HepG2 (cell line): ENCODE data around the gene MARCHF2. TPM values are rescaled to one million over a fixed set of nuclear protein-coding genes. Genes with fewer than 3 reads are reported as not detected.

Experiments used
- CEBPG ChIP-seq: IDR thresholded peaks from 2 replicates; pipeline ENCODE4 v1.6.1; 2016
- GTF3A ChIP-seq: sonication (generic); formaldehyde crosslinking; conservative IDR thresholded peaks from 2 replicates; pipeline ENCODE4 v1.4.0; 2020; ENCODE audit warnings: mild to moderate bottlenecking, missing genetic modification reagents
- NFKBIZ ChIP-seq: IDR thresholded peaks from 2 replicates; pipeline ENCODE4 v1.6.1; 2018; ENCODE audit warnings: missing genetic modification reagents, missing compliant biosample characterization
- PRMT3 ChIP-seq: sonication (generic); formaldehyde crosslinking; IDR thresholded peaks from 2 replicates; pipeline ENCODE4 v1.8.1; 2022; ENCODE audit warnings: low read depth, mild to moderate bottlenecking, moderate library complexity, missing genetic modification reagents, borderline replicate concordance
- SATB2 ChIP-seq: sonication (generic); formaldehyde crosslinking; IDR thresholded peaks from 2 replicates; pipeline ENCODE4 v1.5.0; 2020; ENCODE audit warnings: missing genetic modification reagents
- TBX3 ChIP-seq: fragments of 450-650 bp; IDR thresholded peaks from 2 replicates; pipeline ENCODE4 v1.6.1; 2017; ENCODE audit warnings: antibody characterized with exemption, mild to moderate bottlenecking, inconsistent platforms, borderline replicate concordance
- ZFP36L1 ChIP-seq: sonication (generic); formaldehyde crosslinking; IDR thresholded peaks from 2 replicates; pipeline ENCODE4 v1.8.0; 2022; ENCODE audit warnings: mild to moderate bottlenecking, missing genetic modification reagents, moderate library complexity
- ZNF124 ChIP-seq: sonication (generic); formaldehyde crosslinking; IDR thresholded peaks from 2 replicates; pipeline ENCODE4 v1.4.0; 2020; ENCODE audit warnings: missing genetic modification reagents
- ZNF333 ChIP-seq: sonication (generic); formaldehyde crosslinking; IDR thresholded peaks from 2 replicates; pipeline ENCODE4 v1.4.0; 2020; ENCODE audit warnings: mild to moderate bottlenecking, missing genetic modification reagents, borderline replicate concordance
- ZNF775 ChIP-seq: sonication (generic); formaldehyde crosslinking; IDR thresholded peaks from 2 replicates; pipeline ENCODE4 v1.4.0; 2020; ENCODE audit warnings: missing genetic modification reagents, mild to moderate bottlenecking, moderate library complexity, borderline replicate concordance
- polyA plus RNA-seq, 8 experiments: library from polyadenylated mRNA; depleted of rRNA in 3 of 8; stranded (reverse) in 7 of 8; unstranded in 1 of 8; fragments of >200 nt; fragmentation: Illumina TruSeq in 4 of 8; extraction: Trizol in 4 of 8; gene quantifications; 2 replicates each; pipeline versions ENCODE4 v1.2.1 to v1.2.3, GENCODE V29; 2011 to 2016; ENCODE audit warnings: low read depth in 4 of 8, missing spikeins in 1 of 8, mixed read lengths in 1 of 8; ENCODE audit not compliant: insufficient read depth in 1 of 8
- total RNA-seq, 5 experiments: library from RNA; depleted of rRNA; stranded (reverse); fragments of >200 nt; fragmentation: Illumina TruSeq; extraction: Trizol; gene quantifications; 2 replicates each; pipeline ENCODE4 v1.2.3, GENCODE V29; 2016; ENCODE audit warnings: low read depth in 1 of 5
- TF ChIP-seq, protein P1 (sequence below): sonication (generic); formaldehyde crosslinking; IDR thresholded peaks from 2 replicates; pipeline ENCODE4 v1.4.0; 2020; ENCODE audit warnings: mild to moderate bottlenecking, missing genetic modification reagents
- TF ChIP-seq, protein P2 (sequence below): sonication (generic); formaldehyde crosslinking; conservative IDR thresholded peaks from 2 replicates; pipeline ENCODE4 v1.4.0; 2020; ENCODE audit warnings: mild to moderate bottlenecking, missing genetic modification reagents, moderate library complexity
- TF ChIP-seq, protein P3 (sequence below): IDR thresholded peaks from 2 replicates; pipeline ENCODE4 v1.4.0; 2020; ENCODE audit warnings: mild to moderate bottlenecking, missing genetic modification reagents
- TF ChIP-seq, protein P4 (sequence below): sonication (generic); formaldehyde crosslinking; IDR thresholded peaks from 2 replicates; pipeline ENCODE4 v1.4.0; 2020; ENCODE audit warnings: mild to moderate bottlenecking, missing genetic modification reagents

MARCHF2 gene
- total and polyA plus RNA-seq, 2 of the 13 experiments (the other 11 are each of a cell fraction or from before 2014, with no cell fraction given) = 12.7 to 13.0 TPM

DNA sequence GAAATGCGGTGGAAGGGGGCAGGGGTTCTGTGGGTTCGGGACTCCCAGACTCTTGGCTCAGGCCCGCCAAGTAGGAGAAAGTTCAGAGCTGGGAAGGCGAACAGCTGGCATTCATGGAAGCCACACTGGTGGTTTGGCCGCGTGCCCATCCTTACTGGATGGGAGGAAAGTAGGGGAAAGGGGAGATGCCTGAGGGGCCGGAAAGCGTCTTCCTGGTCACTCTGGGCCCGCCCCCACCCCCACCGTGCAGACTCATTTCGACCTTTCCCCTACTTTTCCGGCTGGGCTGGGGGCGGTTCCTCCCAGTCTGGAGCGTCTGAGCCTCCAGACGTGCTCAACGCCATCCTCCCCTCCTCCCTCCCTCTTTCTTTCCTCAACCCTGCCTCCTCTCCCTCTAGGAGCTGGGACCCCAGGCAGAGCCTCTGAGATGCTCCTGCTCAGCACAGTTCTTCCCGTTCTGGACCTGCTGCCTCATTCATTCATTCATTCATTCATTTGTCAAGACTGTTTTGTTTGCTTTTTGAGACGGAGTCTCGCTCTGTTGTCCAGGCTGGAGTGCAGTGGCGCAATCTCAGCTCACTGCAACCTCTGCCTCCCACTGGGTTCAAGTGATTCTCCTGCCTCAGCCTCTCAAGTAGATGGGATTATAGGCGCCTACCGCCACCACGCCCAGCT lies 45.6 kb upstream of the MARCHF2 start (continued):
- TF ChIP-seq, protein P1, sequence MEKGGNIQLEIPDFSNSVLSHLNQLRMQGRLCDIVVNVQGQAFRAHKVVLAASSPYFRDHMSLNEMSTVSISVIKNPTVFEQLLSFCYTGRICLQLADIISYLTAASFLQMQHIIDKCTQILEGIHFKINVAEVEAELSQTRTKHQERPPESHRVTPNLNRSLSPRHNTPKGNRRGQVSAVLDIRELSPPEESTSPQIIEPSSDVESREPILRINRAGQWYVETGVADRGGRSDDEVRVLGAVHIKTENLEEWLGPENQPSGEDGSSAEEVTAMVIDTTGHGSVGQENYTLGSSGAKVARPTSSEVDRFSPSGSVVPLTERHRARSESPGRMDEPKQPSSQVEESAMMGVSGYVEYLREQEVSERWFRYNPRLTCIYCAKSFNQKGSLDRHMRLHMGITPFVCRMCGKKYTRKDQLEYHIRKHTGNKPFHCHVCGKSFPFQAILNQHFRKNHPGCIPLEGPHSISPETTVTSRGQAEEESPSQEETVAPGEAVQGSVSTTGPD (CRISPR knock-in tag) = no peak
- TF ChIP-seq PRMT3 (CRISPR knock-in tag) = no peak
- no peak for TF ChIP-seq ZNF124 (CRISPR knock-in tag)
- TF ChIP-seq ZFP36L1 = no peak
- TF ChIP-seq, protein P2, sequence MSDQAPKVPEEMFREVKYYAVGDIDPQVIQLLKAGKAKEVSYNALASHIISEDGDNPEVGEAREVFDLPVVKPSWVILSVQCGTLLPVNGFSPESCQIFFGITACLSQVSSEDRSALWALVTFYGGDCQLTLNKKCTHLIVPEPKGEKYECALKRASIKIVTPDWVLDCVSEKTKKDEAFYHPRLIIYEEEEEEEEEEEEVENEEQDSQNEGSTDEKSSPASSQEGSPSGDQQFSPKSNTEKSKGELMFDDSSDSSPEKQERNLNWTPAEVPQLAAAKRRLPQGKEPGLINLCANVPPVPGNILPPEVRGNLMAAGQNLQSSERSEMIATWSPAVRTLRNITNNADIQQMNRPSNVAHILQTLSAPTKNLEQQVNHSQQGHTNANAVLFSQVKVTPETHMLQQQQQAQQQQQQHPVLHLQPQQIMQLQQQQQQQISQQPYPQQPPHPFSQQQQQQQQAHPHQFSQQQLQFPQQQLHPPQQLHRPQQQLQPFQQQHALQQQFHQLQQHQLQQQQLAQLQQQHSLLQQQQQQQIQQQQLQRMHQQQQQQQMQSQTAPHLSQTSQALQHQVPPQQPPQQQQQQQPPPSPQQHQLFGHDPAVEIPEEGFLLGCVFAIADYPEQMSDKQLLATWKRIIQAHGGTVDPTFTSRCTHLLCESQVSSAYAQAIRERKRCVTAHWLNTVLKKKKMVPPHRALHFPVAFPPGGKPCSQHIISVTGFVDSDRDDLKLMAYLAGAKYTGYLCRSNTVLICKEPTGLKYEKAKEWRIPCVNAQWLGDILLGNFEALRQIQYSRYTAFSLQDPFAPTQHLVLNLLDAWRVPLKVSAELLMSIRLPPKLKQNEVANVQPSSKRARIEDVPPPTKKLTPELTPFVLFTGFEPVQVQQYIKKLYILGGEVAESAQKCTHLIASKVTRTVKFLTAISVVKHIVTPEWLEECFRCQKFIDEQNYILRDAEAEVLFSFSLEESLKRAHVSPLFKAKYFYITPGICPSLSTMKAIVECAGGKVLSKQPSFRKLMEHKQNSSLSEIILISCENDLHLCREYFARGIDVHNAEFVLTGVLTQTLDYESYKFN (CRISPR knock-in tag) = 0 out of 2 replicates have a peak, but pooled peaks have one; percentile 16
- no peak for TF ChIP-seq SATB2 (CRISPR knock-in tag)
- TF ChIP-seq, protein P3, sequence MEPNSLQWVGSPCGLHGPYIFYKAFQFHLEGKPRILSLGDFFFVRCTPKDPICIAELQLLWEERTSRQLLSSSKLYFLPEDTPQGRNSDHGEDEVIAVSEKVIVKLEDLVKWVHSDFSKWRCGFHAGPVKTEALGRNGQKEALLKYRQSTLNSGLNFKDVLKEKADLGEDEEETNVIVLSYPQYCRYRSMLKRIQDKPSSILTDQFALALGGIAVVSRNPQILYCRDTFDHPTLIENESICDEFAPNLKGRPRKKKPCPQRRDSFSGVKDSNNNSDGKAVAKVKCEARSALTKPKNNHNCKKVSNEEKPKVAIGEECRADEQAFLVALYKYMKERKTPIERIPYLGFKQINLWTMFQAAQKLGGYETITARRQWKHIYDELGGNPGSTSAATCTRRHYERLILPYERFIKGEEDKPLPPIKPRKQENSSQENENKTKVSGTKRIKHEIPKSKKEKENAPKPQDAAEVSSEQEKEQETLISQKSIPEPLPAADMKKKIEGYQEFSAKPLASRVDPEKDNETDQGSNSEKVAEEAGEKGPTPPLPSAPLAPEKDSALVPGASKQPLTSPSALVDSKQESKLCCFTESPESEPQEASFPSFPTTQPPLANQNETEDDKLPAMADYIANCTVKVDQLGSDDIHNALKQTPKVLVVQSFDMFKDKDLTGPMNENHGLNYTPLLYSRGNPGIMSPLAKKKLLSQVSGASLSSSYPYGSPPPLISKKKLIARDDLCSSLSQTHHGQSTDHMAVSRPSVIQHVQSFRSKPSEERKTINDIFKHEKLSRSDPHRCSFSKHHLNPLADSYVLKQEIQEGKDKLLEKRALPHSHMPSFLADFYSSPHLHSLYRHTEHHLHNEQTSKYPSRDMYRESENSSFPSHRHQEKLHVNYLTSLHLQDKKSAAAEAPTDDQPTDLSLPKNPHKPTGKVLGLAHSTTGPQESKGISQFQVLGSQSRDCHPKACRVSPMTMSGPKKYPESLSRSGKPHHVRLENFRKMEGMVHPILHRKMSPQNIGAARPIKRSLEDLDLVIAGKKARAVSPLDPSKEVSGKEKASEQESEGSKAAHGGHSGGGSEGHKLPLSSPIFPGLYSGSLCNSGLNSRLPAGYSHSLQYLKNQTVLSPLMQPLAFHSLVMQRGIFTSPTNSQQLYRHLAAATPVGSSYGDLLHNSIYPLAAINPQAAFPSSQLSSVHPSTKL (CRISPR knock-in tag) = no peak
- TF ChIP-seq ZNF775 (CRISPR knock-in tag) = no peak
- no peak for TF ChIP-seq ZNF333
- TF ChIP-seq NFKBIZ (CRISPR knock-in tag) = no peak
- TF ChIP-seq, protein P4, sequence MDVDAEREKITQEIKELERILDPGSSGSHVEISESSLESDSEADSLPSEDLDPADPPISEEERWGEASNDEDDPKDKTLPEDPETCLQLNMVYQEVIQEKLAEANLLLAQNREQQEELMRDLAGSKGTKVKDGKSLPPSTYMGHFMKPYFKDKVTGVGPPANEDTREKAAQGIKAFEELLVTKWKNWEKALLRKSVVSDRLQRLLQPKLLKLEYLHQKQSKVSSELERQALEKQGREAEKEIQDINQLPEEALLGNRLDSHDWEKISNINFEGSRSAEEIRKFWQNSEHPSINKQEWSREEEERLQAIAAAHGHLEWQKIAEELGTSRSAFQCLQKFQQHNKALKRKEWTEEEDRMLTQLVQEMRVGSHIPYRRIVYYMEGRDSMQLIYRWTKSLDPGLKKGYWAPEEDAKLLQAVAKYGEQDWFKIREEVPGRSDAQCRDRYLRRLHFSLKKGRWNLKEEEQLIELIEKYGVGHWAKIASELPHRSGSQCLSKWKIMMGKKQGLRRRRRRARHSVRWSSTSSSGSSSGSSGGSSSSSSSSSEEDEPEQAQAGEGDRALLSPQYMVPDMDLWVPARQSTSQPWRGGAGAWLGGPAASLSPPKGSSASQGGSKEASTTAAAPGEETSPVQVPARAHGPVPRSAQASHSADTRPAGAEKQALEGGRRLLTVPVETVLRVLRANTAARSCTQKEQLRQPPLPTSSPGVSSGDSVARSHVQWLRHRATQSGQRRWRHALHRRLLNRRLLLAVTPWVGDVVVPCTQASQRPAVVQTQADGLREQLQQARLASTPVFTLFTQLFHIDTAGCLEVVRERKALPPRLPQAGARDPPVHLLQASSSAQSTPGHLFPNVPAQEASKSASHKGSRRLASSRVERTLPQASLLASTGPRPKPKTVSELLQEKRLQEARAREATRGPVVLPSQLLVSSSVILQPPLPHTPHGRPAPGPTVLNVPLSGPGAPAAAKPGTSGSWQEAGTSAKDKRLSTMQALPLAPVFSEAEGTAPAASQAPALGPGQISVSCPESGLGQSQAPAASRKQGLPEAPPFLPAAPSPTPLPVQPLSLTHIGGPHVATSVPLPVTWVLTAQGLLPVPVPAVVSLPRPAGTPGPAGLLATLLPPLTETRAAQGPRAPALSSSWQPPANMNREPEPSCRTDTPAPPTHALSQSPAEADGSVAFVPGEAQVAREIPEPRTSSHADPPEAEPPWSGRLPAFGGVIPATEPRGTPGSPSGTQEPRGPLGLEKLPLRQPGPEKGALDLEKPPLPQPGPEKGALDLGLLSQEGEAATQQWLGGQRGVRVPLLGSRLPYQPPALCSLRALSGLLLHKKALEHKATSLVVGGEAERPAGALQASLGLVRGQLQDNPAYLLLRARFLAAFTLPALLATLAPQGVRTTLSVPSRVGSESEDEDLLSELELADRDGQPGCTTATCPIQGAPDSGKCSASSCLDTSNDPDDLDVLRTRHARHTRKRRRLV = no peak
- TF ChIP-seq TBX3 = no peak
- no peak for TF ChIP-seq GTF3A (CRISPR knock-in tag)
- TF ChIP-seq CEBPG = 0 out of 2 replicates have a peak, but pooled peaks have one; percentile 17
